GM12891 (cell line): Measurements from ENCODE around the gene NLRC3.

ENCODE experiments used
- PAX5 ChIP-seq: IDR thresholded peaks from 2 replicates; pipeline ENCODE4 v1.6.1; 2011; ENCODE audit warnings: low read length, moderate library complexity, mild to moderate bottlenecking; ENCODE audit not compliant: insufficient read depth, severe bottlenecking
- POLR2A ChIP-seq: IDR thresholded peaks from 2 replicates; pipeline ENCODE4 v1.6.1; 2011; ENCODE audit warnings: low read depth, low read length, control low read depth
- POLR2AphosphoS5 ChIP-seq: IDR thresholded peaks from 2 replicates; pipeline ENCODE4 v1.6.1; 2011; ENCODE audit warnings: low read depth, low read length, control low read depth
- SPI1 ChIP-seq: IDR thresholded peaks from 2 replicates; pipeline ENCODE4 v1.6.1; 2011; ENCODE audit warnings: low read depth, low read length, control low read depth
- TAF1 ChIP-seq: IDR thresholded peaks from 2 replicates; pipeline ENCODE4 v1.6.1; 2011; ENCODE audit warnings: low read depth, low read length, control low read depth

DNA sequence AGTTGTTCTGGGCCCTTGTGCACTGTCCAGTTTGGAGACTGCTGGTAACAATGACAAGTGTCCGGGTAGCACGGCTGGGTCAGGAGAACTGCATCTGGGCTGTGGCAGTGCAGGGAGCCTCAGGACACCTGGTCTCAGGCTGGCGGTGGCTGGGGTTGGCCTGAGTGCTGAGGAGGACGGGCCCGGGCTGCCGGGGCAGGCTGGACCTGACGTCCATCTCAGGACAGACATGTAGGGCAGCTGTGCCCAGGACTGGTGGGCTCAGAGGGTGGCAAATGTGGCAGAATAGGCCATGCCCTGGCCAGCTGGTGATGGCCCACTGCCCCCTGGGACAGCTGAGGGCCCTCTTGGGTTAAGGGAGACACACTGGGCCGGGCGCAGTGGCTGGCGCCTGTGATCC lies 4.2 kb upstream of the NLRC3 start:
- TF ChIP-seq POLR2A (no peak), POLR2AphosphoS5 (no peak), TAF1 (no peak), SPI1 (no peak), PAX5 (no peak)
